GM12801 (cell line): ENCODE data around the gene PIK3R2.

Source experiments
- CTCF ChIP-seq: IDR thresholded peaks from one replicate; pipeline ENCODE4 v1.5.1; 2011; ENCODE audit warnings: control low read depth; ENCODE audit not compliant: insufficient read length; ENCODE audit errors: extremely low read depth

Gene PIK3R2

GRCh38 chr19:18194181-18194530, 41.2 kb downstream of the PIK3R2 start:
- TF ChIP-seq CTCF = no peak

- TF ChIP-seq CTCF = no peak
These were observed 41.7 kb downstream of the PIK3R2 start for GRCh38 chr19:18194554-18195238.

GRCh38 chr19:18196511-18196845, 43.5 kb downstream of the PIK3R2 start:
- TF ChIP-seq CTCF = no peak

- no peak for TF ChIP-seq CTCF
These were observed 44.3 kb downstream of the PIK3R2 start for GRCh38 chr19:18197306-18197705.

- TF ChIP-seq CTCF = no peak
These were observed 45.0 kb downstream of the PIK3R2 start for GRCh38 chr19:18197941-18198340.

GRCh38 chr19:18198374-18198773, 45.4 kb downstream of the PIK3R2 start:
- no peak for TF ChIP-seq CTCF

GRCh38 chr19:18202397-18202777, 49.4 kb downstream of the PIK3R2 start:
- TF ChIP-seq CTCF = no peak
